Natural killer cell treated with Interleukin-12 subunit alpha and Interleukin-12 subunit beta and Interleukin-15 and Interleukin-18, amount 100 ng/mL, for 72 hours (primary cell): Measurements from ENCODE around the gene VTI1B. TPM values are rescaled to one million over a fixed set of nuclear protein-coding genes. Genes with fewer than 3 reads are reported as not detected.
A peak's percentile ranks its signal among the peaks of the same experiment; 100 is the strongest.
"Not testable (repeated sequence)": the region's sequence is repeated elsewhere in the genome, so short reads cannot be mapped to it uniquely, and the experiment has no call there.

Experiments used
- ATAC-seq, 2 donors: fragments of 150-1000 bp; cut with Tn5 transposase in 1 of 2; sonication (Bioruptor Pico), chemical (Tn5 transposase) in 1 of 2; 2 replicates each; pipeline ENCODE4 v1.10.0; 2021
- DNase-seq: peaks from one replicate; pipeline ENCODE4 v3.0.0; 2022; ENCODE audit warnings: low spot score
- H3K27ac Mint-ChIP-seq, 2 donors: 1 replicate in 1 of 2; 2 replicates in 1 of 2; pipeline ENCODE4 v1.8.0; 2022; ENCODE audit warnings: mixed read lengths in 2 of 2, mild to moderate bottlenecking in 1 of 2, moderate library complexity in 1 of 2
- H3K27me3 Mint-ChIP-seq, 2 donors: 1 replicate in 1 of 2; 2 replicates in 1 of 2; pipeline ENCODE4 v1.8.0; 2022; ENCODE audit warnings: mixed read lengths in 2 of 2
- H3K36me3 Mint-ChIP-seq: one replicate; pipeline ENCODE4 v1.8.0; 2022; ENCODE audit warnings: mixed read lengths
- H3K4me1 Mint-ChIP-seq, 2 donors: 1 replicate in 1 of 2; 2 replicates in 1 of 2; pipeline ENCODE4 v1.8.0; 2022; ENCODE audit warnings: low read depth in 2 of 2, mixed read lengths in 2 of 2, mild to moderate bottlenecking in 1 of 2
- H3K4me3 Mint-ChIP-seq: one replicate; pipeline ENCODE4 v1.8.0; 2022; ENCODE audit warnings: mixed read lengths
- H3K9me3 Mint-ChIP-seq: 2 replicates; pipeline ENCODE4 v1.8.0; 2022; ENCODE audit warnings: mixed read lengths
- total RNA-seq, 2 donors: library from RNA; stranded (reverse); gene quantifications; one replicate each; pipeline ENCODE4 v1.2.3, GENCODE V29; 2022

VTI1B gene
- total RNA-seq, 2 donors from 2014 or later: 73.5 to 76.6 TPM

GRCh38 chr14:67633451-67634147 is 40.8 kb downstream of the VTI1B start:
- ATAC-seq: no peak
- DNase-seq: no peak
- Mint-ChIP-seq H3K27ac (no peak overlapping the region), H3K27me3 (no peaks in the 10 kb centered on the region), H3K4me3 (no peak overlapping the region), H3K36me3 (no peaks in the 10 kb centered on the region), H3K4me1 (no peaks in the 10 kb centered on the region), H3K9me3 (no peaks in the 10 kb centered on the region)

GRCh38 chr14:67630938-67631337 is 43.5 kb downstream of the VTI1B start:
- no peak for DNase-seq
- no peaks in the 10 kb centered on the region for H3K9me3 Mint-ChIP-seq
- ATAC-seq: no peak
- H3K27me3 Mint-ChIP-seq: no peaks in the 10 kb centered on the region
- H3K36me3 Mint-ChIP-seq: no peaks in the 10 kb centered on the region
- H3K27ac Mint-ChIP-seq: no peak overlapping the region
- no peak overlapping the region for H3K4me3 Mint-ChIP-seq
- H3K4me1 Mint-ChIP-seq: no peaks in the 10 kb centered on the region

DNA sequence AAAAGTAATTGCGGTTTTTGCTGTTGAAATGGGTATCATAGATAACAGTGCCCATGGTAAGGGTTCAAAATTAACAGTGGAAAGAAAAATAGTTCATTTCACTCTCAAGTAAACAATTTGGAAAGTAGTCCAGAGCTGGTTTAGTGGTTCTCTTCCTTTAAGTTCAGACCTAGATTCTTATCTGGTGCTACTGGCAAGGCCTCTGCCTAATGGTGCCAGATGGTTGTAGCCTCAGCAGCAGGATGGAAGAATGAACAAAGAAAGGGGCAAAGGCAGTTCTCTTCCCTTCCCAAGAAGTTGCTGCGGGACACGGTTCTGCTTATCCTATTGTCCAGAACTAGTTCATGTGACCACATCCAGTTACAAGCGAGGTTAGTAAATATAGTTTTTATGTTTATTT is 44.2 kb downstream of the VTI1B start:
- ATAC-seq: no peak
- Mint-ChIP-seq H3K27me3 (no peaks in the 10 kb centered on the region), H3K4me1 (no peaks in the 10 kb centered on the region), H3K9me3 (no peaks in the 10 kb centered on the region), H3K4me3 (no peak overlapping the region), H3K27ac (no peak overlapping the region), H3K36me3 (no peaks in the 10 kb centered on the region)
- DNase-seq: no peak

- no peaks in the 10 kb centered on the region for H3K9me3 Mint-ChIP-seq
- no peaks in the 10 kb centered on the region for H3K27me3 Mint-ChIP-seq
- H3K36me3 Mint-ChIP-seq: no peaks in the 10 kb centered on the region
- H3K27ac Mint-ChIP-seq: no peak overlapping the region
- no peak overlapping the region for H3K4me3 Mint-ChIP-seq
- DNase-seq (no peak), ATAC-seq (no peak)
- peaks cover 6% of the 10 kb centered on the region in 2 donors for H3K4me1 Mint-ChIP-seq
Observed at GRCh38 chr14:67627519-67627918, 46.9 kb downstream of the VTI1B start.

- peak; percentile 48 to 62 for ATAC-seq
Observed at GRCh38 chr14:67626131-67626530, 48.3 kb downstream of the VTI1B start.

DNA sequence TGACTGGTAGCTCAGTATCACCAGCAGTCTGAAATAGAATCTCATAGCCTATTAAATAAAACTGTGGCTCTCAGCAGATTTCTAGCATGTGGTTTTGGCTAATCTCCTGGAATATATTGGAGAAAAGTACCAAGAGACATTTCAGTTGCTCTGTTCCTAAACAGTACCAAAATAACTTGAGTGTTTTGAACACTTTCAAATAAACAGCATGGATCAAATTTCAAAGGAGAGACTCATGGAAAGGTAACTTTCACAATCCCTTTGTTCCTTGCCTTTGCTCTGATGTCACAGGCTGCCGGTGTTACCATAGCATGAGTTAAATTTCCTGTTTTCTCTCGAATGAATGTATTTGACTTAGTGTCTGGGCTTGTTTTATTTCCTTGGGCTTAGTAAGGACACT is 51.3 kb downstream of the VTI1B start:
- no peak for ATAC-seq
- Mint-ChIP-seq H3K9me3 (no peaks in the 10 kb centered on the region), H3K27ac (peak overlapping the region in 1 of 2 donors; percentile 48), H3K36me3 (no peaks in the 10 kb centered on the region), H3K4me1 (peaks cover 28 to 33% of the 10 kb centered on the region in 2 donors), H3K4me3 (peak overlapping the region; percentile 30), H3K27me3 (peaks cover 0 to 11% of the 10 kb centered on the region in 2 donors)
- DNase-seq: no peak

More at GRCh38 chr14:67626131-67626530, 48.3 kb downstream of the VTI1B start:
- peaks cover 10 to 12% of the 10 kb centered on the region in 2 donors for H3K4me1 Mint-ChIP-seq
- not testable (repeated sequence) for DNase-seq, H3K36me3 Mint-ChIP-seq, H3K4me3 Mint-ChIP-seq, H3K9me3 Mint-ChIP-seq, H3K27ac Mint-ChIP-seq, H3K27me3 Mint-ChIP-seq

- peaks cover 28 to 33% of the 10 kb centered on the region in 2 donors for H3K4me1 Mint-ChIP-seq
- peaks cover 0 to 11% of the 10 kb centered on the region in 2 donors for H3K27me3 Mint-ChIP-seq
- H3K9me3 Mint-ChIP-seq: no peaks in the 10 kb centered on the region
- DNase-seq (no peak), ATAC-seq (no peak)
- H3K27ac Mint-ChIP-seq: peak overlapping the region in 1 of 2 donors; percentile 48
- H3K4me3 Mint-ChIP-seq: peak overlapping the region; percentile 30
- no peaks in the 10 kb centered on the region for H3K36me3 Mint-ChIP-seq
Observed at GRCh38 chr14:67622675-67623074, 51.8 kb downstream of the VTI1B start.

- H3K9me3 Mint-ChIP-seq: no peaks in the 10 kb centered on the region
- H3K4me3 Mint-ChIP-seq: peak overlapping the region; percentile 88
- H3K27me3 Mint-ChIP-seq: peaks cover 0 to 11% of the 10 kb centered on the region in 2 donors
- H3K27ac Mint-ChIP-seq: peak overlapping the region in 1 of 2 donors; percentile 90
- DNase-seq: no peak
- H3K4me1 Mint-ChIP-seq: peaks cover 28 to 33% of the 10 kb centered on the region in 2 donors
- H3K36me3 Mint-ChIP-seq: no peaks in the 10 kb centered on the region
- no peak for ATAC-seq
Observed at GRCh38 chr14:67620217-67620785, 54.1 kb downstream of the VTI1B start.

DNA sequence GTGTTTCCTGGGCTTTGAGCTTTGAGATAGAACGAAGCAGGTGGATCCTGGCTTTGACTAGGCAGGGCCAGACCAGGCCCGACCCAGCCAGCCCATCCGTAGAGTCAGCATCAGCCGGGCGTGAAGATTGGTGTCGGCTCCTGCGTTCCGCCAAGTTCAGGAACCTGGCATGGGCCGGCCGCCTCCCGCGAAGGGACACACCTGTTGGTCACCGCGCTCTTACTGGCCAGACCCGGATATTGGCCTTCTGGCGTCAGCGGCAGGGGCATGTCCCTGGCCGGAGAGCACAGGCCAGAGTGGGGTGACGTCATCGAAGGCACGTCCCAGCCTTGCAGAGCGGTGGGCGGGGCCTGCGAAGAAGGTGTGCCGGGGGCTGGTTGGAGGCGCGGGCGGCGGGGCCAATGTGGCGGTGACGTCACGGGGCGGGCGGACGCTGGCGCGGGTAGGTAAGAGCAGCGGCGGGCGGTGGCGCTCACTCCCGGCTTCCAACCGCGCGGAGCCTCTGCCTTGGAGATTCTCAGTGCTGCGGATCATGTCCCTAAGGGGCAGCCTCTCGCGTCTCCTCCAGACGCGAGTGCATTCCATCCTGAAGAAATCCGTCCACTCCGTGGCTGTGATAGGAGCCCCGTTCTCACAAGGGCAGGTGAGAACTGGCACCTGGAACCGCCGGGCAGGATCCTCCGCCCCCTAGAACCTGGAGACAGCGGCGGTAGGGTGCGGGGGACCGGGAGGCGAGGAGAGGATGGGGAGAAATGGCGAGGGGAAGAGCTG is 54.8 kb downstream of the VTI1B start, which contains the start of gene ARG2:
Gene ARG2, plus strand, starts transcription at position 475 of the 771 bp plus-strand sequence. Its CDS starts 58 bp downstream, at position 533.
- H3K27me3 Mint-ChIP-seq: peaks cover 0 to 14% of the 10 kb centered on the region in 2 donors

GRCh38 chr14:67618617-67619063 is 55.8 kb downstream of the VTI1B start:
- Mint-ChIP-seq H3K36me3 (no peaks in the 10 kb centered on the region), H3K4me3 (peak overlapping the region; percentile 88), H3K27ac (peak overlapping the region; percentile 67 to 90), H3K4me1 (peaks cover 28 to 33% of the 10 kb centered on the region in 2 donors), H3K9me3 (no peaks in the 10 kb centered on the region), H3K27me3 (peaks cover 0 to 14% of the 10 kb centered on the region in 2 donors)
- DNase-seq (no peak), ATAC-seq (no peak)

More for the DNA sequence above, 54.8 kb downstream of the VTI1B start, which contains the start of gene ARG2:
- no peaks in the 10 kb centered on the region for H3K36me3 Mint-ChIP-seq
- H3K9me3 Mint-ChIP-seq: no peaks in the 10 kb centered on the region
- peak within 1 kb of the TSS; percentile 88 for H3K4me3 Mint-ChIP-seq
- H3K4me1 Mint-ChIP-seq: peaks cover 28 to 33% of the 10 kb centered on the region in 2 donors
- ATAC-seq (peak; percentile 99), DNase-seq (peak; percentile 98)
- H3K27ac Mint-ChIP-seq: peak within 1 kb of the TSS; percentile 67 to 90

GRCh38 chr14:67610491-67610890 is 63.9 kb downstream of the VTI1B start:
- Mint-ChIP-seq H3K27me3 (peaks cover 0 to 8% of the 10 kb centered on the region in 2 donors), H3K4me3 (no peak overlapping the region), H3K9me3 (no peaks in the 10 kb centered on the region), H3K27ac (no peak overlapping the region), H3K4me1 (no peaks in the 10 kb centered on the region), H3K36me3 (no peaks in the 10 kb centered on the region)
- DNase-seq (no peak), ATAC-seq (no peak)

DNA sequence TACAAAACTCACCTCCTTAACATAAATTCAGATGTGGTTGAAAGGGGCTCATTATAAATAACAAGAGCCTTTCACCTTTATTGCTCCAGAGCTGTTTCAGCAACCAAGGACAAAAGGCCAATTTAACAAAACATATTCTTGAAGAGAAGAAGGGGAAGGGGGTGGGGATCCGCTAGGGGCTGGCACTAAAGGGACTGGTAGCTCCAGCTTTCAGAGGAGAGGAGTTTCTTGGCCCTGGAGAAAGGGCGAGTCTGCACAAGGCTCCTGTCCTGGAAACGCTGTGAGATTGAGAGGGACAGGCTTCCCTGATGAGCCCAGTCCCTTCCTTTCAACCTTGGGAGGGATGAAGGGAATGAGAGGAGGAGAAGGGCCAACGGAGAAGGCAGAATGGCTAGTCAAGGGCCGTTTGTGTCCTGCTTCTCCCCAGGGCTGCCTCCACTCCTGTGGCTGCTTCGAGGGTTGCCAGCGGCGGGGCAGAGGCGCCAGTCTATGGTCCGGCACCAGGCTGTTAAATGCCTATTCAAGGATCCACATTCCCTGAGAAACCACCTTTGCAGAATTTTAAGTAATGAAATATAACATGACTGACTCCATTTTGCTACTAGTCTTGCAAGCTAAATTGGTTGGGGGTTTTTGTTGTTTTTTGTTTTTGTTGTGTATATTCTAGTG is 64.7 kb downstream of the VTI1B start:
- Mint-ChIP-seq H3K27ac (no peak overlapping the region), H3K4me1 (no peaks in the 10 kb centered on the region), H3K36me3 (no peaks in the 10 kb centered on the region), H3K27me3 (peaks cover 0 to 7% of the 10 kb centered on the region in 2 donors), H3K4me3 (no peak overlapping the region), H3K9me3 (no peaks in the 10 kb centered on the region)
- DNase-seq (no peak), ATAC-seq (no peak)

- ATAC-seq: no peak
- no peaks in the 10 kb centered on the region for H3K36me3 Mint-ChIP-seq
- H3K27me3 Mint-ChIP-seq: peaks cover 0 to 6% of the 10 kb centered on the region in 2 donors
- H3K27ac Mint-ChIP-seq: no peak overlapping the region
- H3K4me1 Mint-ChIP-seq: no peaks in the 10 kb centered on the region
- H3K4me3 Mint-ChIP-seq: no peak overlapping the region
- DNase-seq: no peak
- no peaks in the 10 kb centered on the region for H3K9me3 Mint-ChIP-seq
Observed at GRCh38 chr14:67607646-67608045, 66.8 kb downstream of the VTI1B start.
